H1 (cell line): ENCODE data around the gene GADD45B. TPM values are rescaled to one million over a fixed set of nuclear protein-coding genes. Genes with fewer than 3 reads are reported as not detected.

Experiments
- ATF3 ChIP-seq: IDR thresholded peaks from 2 replicates; pipeline ENCODE4 v1.6.1; 2011; ENCODE audit warnings: low read depth, mild to moderate bottlenecking, low read length; ENCODE audit not compliant: insufficient read depth
- CTCF ChIP-seq, 3 experiments: IDR thresholded peaks; 1 replicate in 2 of 3; 2 replicates in 1 of 3; pipeline versions ENCODE4 v1.5.1 to v1.6.1; 2011; ENCODE audit warnings: low read length in 3 of 3, mild to moderate bottlenecking in 3 of 3, inconsistent platforms in 2 of 3, low read depth in 1 of 3, moderate library complexity in 1 of 3; ENCODE audit not compliant: insufficient read depth in 1 of 3; ENCODE audit errors: control extremely low read depth in 1 of 3
- FOSL1 ChIP-seq: IDR thresholded peaks from 2 replicates; pipeline ENCODE4 v1.6.1; 2011; ENCODE audit warnings: mild to moderate bottlenecking, low read depth, low read length, moderate library complexity; ENCODE audit not compliant: insufficient read depth
- GABPA ChIP-seq: IDR thresholded peaks from 2 replicates; pipeline ENCODE4 v1.6.1; 2011; ENCODE audit warnings: mild to moderate bottlenecking, low read length, moderate library complexity, borderline replicate concordance; ENCODE audit not compliant: insufficient read depth
- HDAC6 ChIP-seq: IDR thresholded peaks from one replicate; pipeline ENCODE4 v1.7.1; 2012; ENCODE audit warnings: low read depth, mild to moderate bottlenecking, inconsistent platforms, low read length, moderate library complexity
- NRF1 ChIP-seq: IDR thresholded peaks from 2 replicates; pipeline ENCODE4 v1.6.1; 2011; ENCODE audit warnings: mild to moderate bottlenecking, low read depth, low read length, improper control_type of control experiment
- SIRT6 ChIP-seq: IDR thresholded peaks from one replicate; pipeline ENCODE4 v1.7.1; 2012; ENCODE audit warnings: low read length, inconsistent platforms
- SRF ChIP-seq: IDR thresholded peaks from 2 replicates; pipeline ENCODE4 v1.6.1; 2011; ENCODE audit warnings: mild to moderate bottlenecking, low read depth, low read length, moderate library complexity
- YY1 ChIP-seq: IDR thresholded peaks from 2 replicates; pipeline ENCODE4 v1.6.1; 2011; ENCODE audit warnings: low read depth, mild to moderate bottlenecking, low read length
- polyA plus RNA-seq, 7 experiments: library from polyadenylated mRNA; depleted of rRNA in 3 of 7; stranded (reverse) in 5 of 7; unstranded in 2 of 7; fragments of >200 nt in 5 of 7; fragments of 200-250 nt in 2 of 7; gene quantifications; 1 replicate in 5 of 7; 2 replicates in 1 of 7; 4 replicates in 1 of 7; pipeline versions ENCODE4 v1.2.1 to v1.2.3, GENCODE V29; 2011 to 2013; ENCODE audit warnings: missing spikeins in 2 of 7, mixed read lengths in 2 of 7
- total RNA-seq: library from RNA; stranded (reverse); fragmentation: NEBNext Ultra II Directional; extraction: Animal tissue kit (Norgen Biotek cat#: 25700); gene quantifications from 2 replicates; pipeline ENCODE4 v1.2.1, GENCODE V29; 2021

GADD45B gene
- total and polyA plus RNA-seq, 2 of the 8 experiments (the other 6 are each of a cell fraction or from before 2014, with no cell fraction given): 7.4 to 11.4 TPM

- TF ChIP-seq FOSL1 (no peak), YY1 (no peak), CTCF (IDR thresholded peaks at IDR 0.05; ENCODE audit: control extremely low read depth in 1 of 3, insufficient read depth in 1 of 3, low read depth in 1 of 3, low read length in 3 of 3) (no peak), SRF (no peak), SIRT6 (no peak), HDAC6 (no peak), NRF1 (no peak), ATF3 (no peak), GABPA (no peak)
These were observed 15.3 kb downstream of the GADD45B start (continued) for GRCh38 chr19:2491130-2491801.
